WTC11 (cell line): ENCODE measurements around the gene TNFRSF11A. TPM values are rescaled to one million over a fixed set of nuclear protein-coding genes. Genes with fewer than 3 reads are reported as not detected.

ENCODE experiments used
- ATAC-seq: fragments of 200-7000 bp; cut with Tn5 transposase; 2 replicates; pipeline ENCODE4 v1.10.0; 2021; ENCODE audit warnings: mild to moderate bottlenecking, moderate library complexity
- CTCF ChIA-PET: fragments of 300-600 bp; sonication (Branson Sonifier 250); formaldehyde crosslinking; loops from one replicate; lab custom pipeline; 2021; ENCODE audit warnings: antibody characterized with exemption; lab: Charles Lee
- POLR2A ChIA-PET: fragments of 350-600 bp; sonication (Branson Sonifier 250); formaldehyde crosslinking; loops from one replicate; lab custom pipeline; 2021; ENCODE audit warnings: antibody characterized with exemption; lab: Charles Lee
- DNase-seq: peaks from one replicate; pipeline ENCODE4 v3.0.0; 2021; ENCODE audit warnings: low spot score
- H3K27ac Mint-ChIP-seq: 2 replicates; pipeline ENCODE4 v1.8.0; 2021; ENCODE audit warnings: mixed read lengths
- H3K27me3 Mint-ChIP-seq: 2 replicates; pipeline ENCODE4 v1.8.0; 2021; ENCODE audit warnings: low read depth, mild to moderate bottlenecking, moderate library complexity, mixed read lengths
- H3K36me3 Mint-ChIP-seq: 2 replicates; pipeline ENCODE4 v1.8.0; 2021; ENCODE audit warnings: mixed read lengths
- H3K4me1 Mint-ChIP-seq: 2 replicates; pipeline ENCODE4 v1.8.0; 2022; ENCODE audit warnings: mixed read lengths
- H3K4me3 Mint-ChIP-seq: 2 replicates; pipeline ENCODE4 v1.8.0; 2021; ENCODE audit warnings: mild to moderate bottlenecking, moderate library complexity, mixed read lengths
- H3K9me3 Mint-ChIP-seq: 2 replicates; pipeline ENCODE4 v1.8.0; 2021; ENCODE audit warnings: mixed read lengths
- CBFB ChIP-seq: sonication (generic); formaldehyde crosslinking; IDR thresholded peaks from 2 replicates; pipeline ENCODE4 v1.8.1; 2022; ENCODE audit warnings: mild to moderate bottlenecking, low read depth, missing genetic modification reagents
- E2F1 ChIP-seq: sonication (generic); formaldehyde crosslinking; IDR thresholded peaks from 2 replicates; pipeline ENCODE4 v1.8.0; 2022; ENCODE audit warnings: mild to moderate bottlenecking, missing genetic modification reagents
- FOXK1 ChIP-seq: sonication (generic); formaldehyde crosslinking; IDR thresholded peaks from 2 replicates; pipeline ENCODE4 v1.8.0; 2022; ENCODE audit warnings: mild to moderate bottlenecking, moderate library complexity, missing genetic modification reagents
- FOXP4 ChIP-seq: sonication (generic); formaldehyde crosslinking; IDR thresholded peaks from 2 replicates; pipeline ENCODE4 v1.8.0; 2022; ENCODE audit warnings: mild to moderate bottlenecking, missing genetic modification reagents
- HMGA2 ChIP-seq: fragments of 250-450 bp; sonication (Bioruptor Pico); IDR thresholded peaks from 2 replicates; pipeline ENCODE4 v1.4.0; 2021; ENCODE audit warnings: mild to moderate bottlenecking, moderate library complexity
- HMGXB4 ChIP-seq: sonication (generic); formaldehyde crosslinking; IDR thresholded peaks from 2 replicates; pipeline ENCODE4 v1.8.1; 2023; ENCODE audit warnings: mild to moderate bottlenecking, moderate library complexity, missing genetic modification reagents
- MLX ChIP-seq: sonication (generic); formaldehyde crosslinking; IDR thresholded peaks from 2 replicates; pipeline ENCODE4 v1.8.1; 2023; ENCODE audit warnings: mild to moderate bottlenecking, missing genetic modification reagents, moderate library complexity
- MYBL2 ChIP-seq: sonication (generic); formaldehyde crosslinking; IDR thresholded peaks from 2 replicates; pipeline ENCODE4 v1.8.1; 2023; ENCODE audit warnings: mild to moderate bottlenecking, moderate library complexity, missing genetic modification reagents
- NR1H2 ChIP-seq: sonication (generic); formaldehyde crosslinking; IDR thresholded peaks from 2 replicates; pipeline ENCODE4 v1.9.0; 2021; ENCODE audit warnings: mild to moderate bottlenecking, moderate library complexity, missing genetic modification reagents
- SMAD3 ChIP-seq: sonication (generic); formaldehyde crosslinking; IDR thresholded peaks from 2 replicates; pipeline ENCODE4 v1.8.0; 2022; ENCODE audit warnings: missing genetic modification reagents, mild to moderate bottlenecking, borderline replicate concordance
- SMAD4 ChIP-seq: sonication (generic); formaldehyde crosslinking; IDR thresholded peaks from 2 replicates; pipeline ENCODE4 v1.8.0; 2022; ENCODE audit warnings: mild to moderate bottlenecking, missing genetic modification reagents
- STAT6 ChIP-seq: sonication (generic); formaldehyde crosslinking; conservative IDR thresholded peaks from 2 replicates; pipeline ENCODE4 v1.8.1; 2023; ENCODE audit warnings: mild to moderate bottlenecking, low read depth, missing genetic modification reagents, moderate library complexity
- TEAD4 ChIP-seq: sonication (generic); formaldehyde crosslinking; IDR thresholded peaks from 2 replicates; pipeline ENCODE4 v1.8.0; 2022; ENCODE audit warnings: mild to moderate bottlenecking, missing genetic modification reagents
- ZNF232 ChIP-seq: sonication (generic); formaldehyde crosslinking; IDR thresholded peaks from 2 replicates; pipeline ENCODE4 v1.8.0; 2022; ENCODE audit warnings: mild to moderate bottlenecking, missing genetic modification reagents
- ZNF281 ChIP-seq: sonication (generic); formaldehyde crosslinking; IDR thresholded peaks from 2 replicates; pipeline ENCODE4 v1.8.0; 2023; ENCODE audit warnings: mild to moderate bottlenecking, missing genetic modification reagents
- ZNF532 ChIP-seq: fragments of 250-450 bp; sonication (Bioruptor Pico); IDR thresholded peaks from 2 replicates; pipeline ENCODE4 v1.9.0; 2021; ENCODE audit warnings: mild to moderate bottlenecking, borderline replicate concordance
- ZSCAN18 ChIP-seq: fragments of 250-450 bp; sonication (Bioruptor Pico); IDR thresholded peaks from 2 replicates; pipeline ENCODE4 v2.1.2; 2022; ENCODE audit warnings: mild to moderate bottlenecking, moderate library complexity
- total RNA-seq: library from RNA; stranded (reverse); gene quantifications from 3 replicates; pipeline ENCODE4 v1.2.3, GENCODE V29; 2021

TNFRSF11A gene
- total RNA-seq, 1 experiment from 2014 or later = 4.9 TPM

- Mint-ChIP-seq H3K36me3 (no peaks in the 10 kb centered on the region), H3K4me3 (no peak overlapping the region), H3K27me3 (peaks cover 46% of the 10 kb centered on the region), H3K27ac (no peak overlapping the region), H3K4me1 (peaks cover 52% of the 10 kb centered on the region), H3K9me3 (no peaks in the 10 kb centered on the region)
- ATAC-seq (no peak), DNase-seq (no peak)
- CTCF ChIA-PET = no interaction called here
- no peak for TF ChIP-seq HMGA2 (CRISPR knock-in tag)
- no peak for TF ChIP-seq FOXK1
- no peak for TF ChIP-seq CBFB (CRISPR knock-in tag)
- TF ChIP-seq ZNF232 (CRISPR knock-in tag) = no peak
- no peak for TF ChIP-seq E2F1
- TF ChIP-seq ZNF532 (CRISPR knock-in tag) = no peak
- TF ChIP-seq MLX (CRISPR knock-in tag) = no peak
- no peak for TF ChIP-seq MYBL2 (CRISPR knock-in tag)
- TF ChIP-seq FOXP4 (CRISPR knock-in tag) = no peak
- TF ChIP-seq HMGXB4 (CRISPR knock-in tag) = no peak
- no peak for TF ChIP-seq NR1H2
- TF ChIP-seq SMAD4 (CRISPR knock-in tag) = no peak
- no peak for TF ChIP-seq ZNF281 (CRISPR knock-in tag)
- TF ChIP-seq STAT6 (CRISPR knock-in tag) = no peak
- no peak for TF ChIP-seq TEAD4
- TF ChIP-seq ZSCAN18 (CRISPR knock-in tag) = no peak
- TF ChIP-seq SMAD3 (CRISPR knock-in tag) = no peak
- POLR2A ChIA-PET = no interaction called here
Observed at GRCh38 chr18:62327977-62328376, 2.9 kb downstream of the TNFRSF11A start.
